HG03175 (cell line): ENCODE data around the gene CAMTA1.

ENCODE experiments used
- ATAC-seq: cut with Tn5 transposase; IDR thresholded peaks from one replicate; pipeline ENCODE4 v1.9.1; 2021; ENCODE audit warnings: mild to moderate bottlenecking, moderate library complexity; ENCODE audit not compliant: unreplicated experiment

CAMTA1 gene

DNA sequence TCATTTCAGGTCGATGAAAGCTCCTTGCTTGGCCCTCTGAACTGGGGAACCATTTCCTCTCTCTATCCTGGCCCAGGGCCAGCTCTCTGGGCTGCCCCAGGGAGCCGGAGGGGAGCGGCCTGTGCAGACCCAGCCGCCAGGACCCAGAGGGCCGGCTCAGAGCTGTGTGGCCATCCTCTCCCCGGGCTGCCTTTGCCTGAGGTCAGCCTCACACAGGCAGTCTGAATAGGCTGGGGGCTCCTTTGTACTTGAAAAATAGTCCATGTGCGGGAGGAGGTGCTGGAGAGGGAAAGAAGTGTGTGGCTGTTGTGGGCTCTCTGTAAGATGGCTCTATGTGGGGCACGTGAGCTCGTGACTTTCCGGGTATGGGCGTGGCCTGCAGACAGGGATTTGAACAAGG lies 710.7 kb downstream of the CAMTA1 start:
- ATAC-seq = no peak

DNA sequence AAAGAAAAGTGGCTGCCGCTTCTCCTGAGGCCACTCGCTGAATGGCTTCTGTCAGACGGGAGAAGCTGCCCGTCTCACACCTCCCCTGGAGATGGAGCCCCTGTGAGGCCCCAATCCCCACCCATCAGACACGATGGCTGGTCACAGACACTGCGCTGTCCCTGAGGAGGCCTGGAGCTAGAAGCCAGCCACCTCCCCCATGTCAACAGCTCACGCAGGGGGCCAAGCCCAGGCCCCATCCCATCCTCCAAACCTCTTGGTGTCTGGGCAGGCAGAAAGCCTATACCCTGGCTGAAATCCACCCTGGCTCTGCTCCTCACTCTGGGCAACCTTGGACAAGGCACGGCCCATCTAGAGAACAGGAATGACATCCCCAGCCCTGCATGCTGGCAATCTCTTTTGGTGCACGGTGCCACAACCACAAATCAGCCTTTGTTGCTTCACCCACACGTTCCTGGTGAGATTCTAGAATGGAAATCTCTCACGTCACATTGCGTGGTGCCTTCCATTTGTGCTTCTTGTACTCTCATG lies 711.9 kb downstream of the CAMTA1 start:
- no peak for ATAC-seq

DNA sequence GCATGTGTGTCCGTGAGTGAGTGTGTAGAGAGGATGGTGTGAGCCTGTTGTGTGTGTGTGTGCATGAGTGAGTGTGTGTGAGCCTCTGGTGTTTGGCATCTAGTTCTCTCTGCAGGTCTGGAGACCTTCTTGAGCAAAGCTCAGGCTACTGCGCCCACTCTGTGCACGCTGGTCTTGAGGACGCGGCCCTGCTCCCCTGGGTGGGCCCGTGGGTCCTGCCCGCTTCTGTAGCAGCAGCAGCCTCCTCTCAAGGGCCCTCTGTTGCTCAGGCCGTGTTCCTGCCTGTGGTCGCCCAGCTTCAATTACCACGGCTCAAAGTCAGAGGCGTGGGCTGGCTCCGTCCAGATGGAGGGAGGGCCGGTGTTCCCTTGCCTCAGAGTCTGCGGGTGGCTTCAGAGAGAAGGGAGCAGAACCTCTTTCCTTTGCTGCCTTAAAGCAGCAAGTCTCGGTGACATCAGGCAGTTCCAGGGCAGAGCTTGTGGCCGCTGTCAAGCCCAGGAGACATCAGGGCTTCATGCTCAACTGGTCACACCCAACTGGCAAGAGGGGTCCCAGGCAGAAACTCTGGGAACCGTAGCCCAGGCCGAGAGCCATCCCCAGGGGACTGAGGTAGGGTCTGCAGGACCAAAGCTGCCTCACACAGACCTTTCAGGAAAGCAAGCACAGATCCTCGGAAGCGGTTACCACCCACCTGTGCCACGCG lies 715.3 kb downstream of the CAMTA1 start:
- no peak for ATAC-seq

DNA sequence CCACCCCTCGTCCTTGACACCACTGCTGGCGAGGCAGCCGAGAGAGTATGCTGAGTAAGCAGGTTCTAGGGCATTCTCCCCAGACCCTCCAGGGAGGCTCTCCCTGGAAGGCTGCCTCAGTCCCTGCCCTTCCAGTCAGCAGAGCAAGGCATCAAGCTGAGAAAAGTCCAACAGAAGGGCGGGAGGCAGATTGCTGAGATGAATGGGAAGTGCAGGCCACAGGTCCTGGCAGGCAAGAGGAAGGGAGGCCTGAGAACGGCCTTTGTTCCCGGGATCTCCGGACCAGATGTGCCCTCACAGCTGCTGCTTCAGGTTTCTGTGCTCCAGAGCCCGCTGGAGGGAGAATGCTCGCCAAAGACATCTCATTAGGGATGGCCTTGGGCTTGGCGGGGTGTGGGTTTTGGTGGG lies 715.8 kb downstream of the CAMTA1 start:
- no peak for ATAC-seq

- ATAC-seq = no peak
Observed at GRCh38 chr1:7501723-7502603, 716.7 kb downstream of the CAMTA1 start.

GRCh38 chr1:7503691-7504437 lies 718.6 kb downstream of the CAMTA1 start:
- no peak for ATAC-seq

DNA sequence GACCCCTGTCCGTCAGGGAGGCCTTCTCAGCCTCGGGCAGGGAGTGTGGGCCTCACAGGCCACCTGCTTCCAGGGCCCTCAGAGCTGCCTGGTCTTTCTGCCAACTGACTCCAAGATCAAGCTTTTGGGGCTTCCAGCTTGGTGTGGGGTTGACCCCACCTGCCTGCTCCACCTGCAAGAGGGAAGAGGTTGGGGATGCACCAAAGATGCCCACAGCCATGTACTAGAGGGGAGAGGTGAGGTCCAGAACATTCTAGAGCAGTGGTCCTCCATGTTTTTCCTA lies 719.1 kb downstream of the CAMTA1 start:
- no peak for ATAC-seq

DNA sequence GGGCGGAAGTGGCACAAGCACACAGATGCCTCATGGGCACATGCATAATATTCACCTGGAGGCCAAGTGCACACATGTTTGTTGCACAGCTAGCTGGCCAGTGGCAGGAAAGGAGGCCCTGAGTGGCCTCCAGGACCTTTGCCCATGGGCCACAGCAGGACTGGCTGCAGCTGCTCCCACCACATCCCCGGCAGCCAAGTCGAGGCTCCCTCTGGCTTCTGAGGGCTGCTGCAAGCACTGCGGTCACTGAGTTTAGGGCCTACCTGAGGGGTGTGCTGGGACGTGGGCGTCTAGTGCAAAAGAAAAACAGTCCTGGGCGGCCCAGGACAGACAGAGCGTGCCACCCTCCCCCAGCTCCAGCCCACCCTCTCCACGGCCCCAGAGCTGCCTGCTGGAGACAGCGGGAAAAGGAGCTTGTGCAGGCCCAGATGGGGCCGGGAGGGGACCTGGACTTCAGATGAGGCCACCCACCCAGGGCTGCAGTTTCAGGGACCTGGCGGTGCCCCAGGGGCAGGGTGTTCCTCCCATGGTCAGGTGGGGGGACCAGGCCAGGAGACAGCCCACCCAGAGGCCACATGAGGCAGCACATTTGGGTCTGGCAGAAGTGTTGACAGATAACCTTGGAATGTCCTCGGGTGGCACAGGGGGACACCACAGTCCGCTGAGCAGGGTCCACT lies 720.0 kb downstream of the CAMTA1 start:
- no peak for ATAC-seq

GRCh38 chr1:7505771-7506453 lies 720.7 kb downstream of the CAMTA1 start:
- ATAC-seq = no peak

GRCh38 chr1:7506454-7507284 lies 721.4 kb downstream of the CAMTA1 start:
- ATAC-seq = no peak

GRCh38 chr1:7507285-7508019 lies 722.2 kb downstream of the CAMTA1 start:
- ATAC-seq = no peak

DNA sequence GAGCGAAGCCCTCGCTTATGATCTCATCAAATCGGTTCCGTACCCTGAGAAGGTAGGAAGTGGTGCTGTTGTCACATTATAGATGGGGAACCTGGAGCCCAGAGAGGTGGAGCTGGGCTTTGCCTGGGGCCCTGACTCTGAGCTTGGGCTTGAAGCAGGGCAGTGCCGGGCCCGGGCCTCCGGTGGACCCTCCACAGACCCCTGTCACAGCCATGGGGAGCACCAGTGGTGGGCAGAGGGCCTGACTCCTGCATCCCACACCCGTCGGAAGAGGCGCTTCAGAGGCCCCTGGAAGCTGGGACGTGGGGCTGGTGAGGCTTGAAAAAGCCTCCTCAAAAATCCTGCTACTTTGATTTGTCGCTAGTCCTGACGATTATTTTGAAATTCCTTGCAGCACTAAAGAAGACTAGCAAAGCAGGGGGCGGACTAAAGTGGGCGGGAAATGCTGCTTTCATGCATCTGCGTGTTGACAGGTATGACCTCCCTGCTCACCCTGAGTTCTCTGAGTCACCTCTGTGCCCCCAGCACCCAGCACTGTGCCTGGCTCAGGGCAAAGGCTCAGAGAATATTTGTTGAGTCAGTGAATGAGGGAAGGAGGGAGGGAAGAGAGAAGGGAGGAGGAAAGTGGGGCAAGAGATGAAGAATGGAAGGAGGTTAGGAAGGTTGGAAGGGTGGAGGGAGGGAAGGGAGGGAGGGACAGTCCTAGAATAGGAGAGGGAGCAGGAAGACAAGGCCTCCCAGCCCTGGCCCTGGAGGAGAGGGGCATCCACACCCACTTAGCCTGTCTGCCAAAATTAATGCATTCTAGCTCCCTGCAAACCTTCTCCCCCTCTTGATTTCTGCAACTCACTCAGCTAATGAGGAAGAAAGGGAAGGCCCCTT lies 723.0 kb downstream of the CAMTA1 start:
- ATAC-seq = no peak

- ATAC-seq = no peak
Observed at GRCh38 chr1:7508934-7509519, 723.8 kb downstream of the CAMTA1 start.

DNA sequence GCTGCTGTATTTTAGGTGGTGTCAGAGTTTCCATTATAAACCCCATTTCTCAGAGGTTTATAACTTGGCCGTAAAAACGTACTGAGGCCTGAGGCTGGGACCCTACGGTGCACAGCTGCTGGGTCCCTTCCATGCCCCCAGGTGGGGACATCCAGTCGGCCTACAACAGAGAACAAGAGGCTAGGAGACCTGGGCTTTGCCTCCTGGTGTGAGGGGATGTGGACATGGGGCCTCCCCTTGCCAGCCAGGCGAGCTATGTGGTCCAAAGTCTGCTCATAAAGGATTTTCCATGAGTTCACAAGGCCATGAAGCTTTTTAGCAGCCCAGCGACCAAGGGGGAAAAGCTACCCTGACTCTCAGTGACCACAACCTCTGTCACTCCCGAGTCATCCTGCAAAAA lies 724.3 kb downstream of the CAMTA1 start:
- ATAC-seq = no peak

- no peak for ATAC-seq
Observed at GRCh38 chr1:7510389-7510931, 725.2 kb downstream of the CAMTA1 start.

GRCh38 chr1:7511381-7511780 lies 726.1 kb downstream of the CAMTA1 start:
- ATAC-seq = no peak

GRCh38 chr1:7513081-7513480 lies 727.8 kb downstream of the CAMTA1 start:
- ATAC-seq = no peak
